GM12873 (cell line): ENCODE results near the gene ZNF575.
A peak's percentile ranks its signal among the peaks of the same experiment; 100 is the strongest.

Experiments used
- CTCF ChIP-seq: IDR thresholded peaks from 2 replicates; pipeline ENCODE4 v1.5.1; 2012; ENCODE audit warnings: low read depth, mild to moderate bottlenecking, moderate library complexity, low read length, control low read depth; ENCODE audit not compliant: insufficient read depth; ENCODE audit errors: missing control alignments

ZNF575 gene

DNA sequence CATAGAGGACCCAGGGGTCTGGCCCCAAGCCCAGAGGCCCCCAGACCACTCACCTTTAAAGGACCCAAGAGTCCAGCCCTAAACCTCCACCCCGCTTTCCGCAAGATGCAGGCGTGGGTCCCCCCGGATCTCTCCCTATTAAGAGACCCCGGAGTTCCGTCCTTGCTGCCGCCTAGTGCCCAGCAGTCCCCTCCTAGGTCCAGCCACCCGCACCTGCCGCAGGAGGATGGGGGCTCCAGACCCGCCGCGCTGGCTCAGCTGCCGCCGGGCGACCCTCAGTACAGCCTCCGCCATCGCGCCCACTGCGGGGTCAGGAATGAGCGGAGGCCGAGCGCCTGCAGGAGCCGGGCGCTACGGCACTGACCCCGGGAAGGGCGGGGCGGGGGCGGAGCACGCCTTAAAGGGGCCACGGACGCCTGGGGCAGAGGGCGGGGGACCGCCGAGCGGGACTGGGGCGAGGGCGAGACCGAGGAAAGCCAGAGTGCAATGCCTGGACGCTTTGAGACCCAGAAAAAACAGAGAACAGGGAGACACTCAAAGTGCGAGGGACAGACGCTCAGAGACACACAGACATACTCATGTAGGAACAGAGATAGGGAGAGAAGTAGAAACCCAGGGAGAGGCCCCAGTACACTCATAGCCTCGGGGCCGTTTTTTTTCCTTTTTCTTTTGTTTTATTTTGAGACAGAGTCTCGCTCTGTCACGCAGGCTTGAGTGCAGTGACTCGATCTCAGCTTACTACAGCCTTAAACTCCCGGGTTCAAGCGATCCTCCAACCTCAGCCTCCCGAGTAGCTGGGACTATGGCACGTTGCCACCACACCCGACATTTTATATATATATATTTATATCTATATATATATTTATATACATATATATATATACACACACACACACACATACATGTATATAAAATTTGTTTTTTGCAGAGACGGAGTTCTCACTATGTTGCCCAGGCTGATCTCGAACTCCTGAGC lies 5.8 kb upstream of the ZNF575 start, which contains the start of gene ETHE1:
TSS of gene ETHE1 (minus strand) at position 318 of the 976 bp plus-strand sequence. CDS start at position 294, 24 bp downstream.
- TF ChIP-seq CTCF, result no peak

GRCh38 chr19:43527860-43528622 lies 4.9 kb upstream of the ZNF575 start:
- no peak for TF ChIP-seq CTCF

GRCh38 chr19:43532571-43532961 lies 422 bp upstream of the ZNF575 start:
- TF ChIP-seq CTCF, result no peak

DNA sequence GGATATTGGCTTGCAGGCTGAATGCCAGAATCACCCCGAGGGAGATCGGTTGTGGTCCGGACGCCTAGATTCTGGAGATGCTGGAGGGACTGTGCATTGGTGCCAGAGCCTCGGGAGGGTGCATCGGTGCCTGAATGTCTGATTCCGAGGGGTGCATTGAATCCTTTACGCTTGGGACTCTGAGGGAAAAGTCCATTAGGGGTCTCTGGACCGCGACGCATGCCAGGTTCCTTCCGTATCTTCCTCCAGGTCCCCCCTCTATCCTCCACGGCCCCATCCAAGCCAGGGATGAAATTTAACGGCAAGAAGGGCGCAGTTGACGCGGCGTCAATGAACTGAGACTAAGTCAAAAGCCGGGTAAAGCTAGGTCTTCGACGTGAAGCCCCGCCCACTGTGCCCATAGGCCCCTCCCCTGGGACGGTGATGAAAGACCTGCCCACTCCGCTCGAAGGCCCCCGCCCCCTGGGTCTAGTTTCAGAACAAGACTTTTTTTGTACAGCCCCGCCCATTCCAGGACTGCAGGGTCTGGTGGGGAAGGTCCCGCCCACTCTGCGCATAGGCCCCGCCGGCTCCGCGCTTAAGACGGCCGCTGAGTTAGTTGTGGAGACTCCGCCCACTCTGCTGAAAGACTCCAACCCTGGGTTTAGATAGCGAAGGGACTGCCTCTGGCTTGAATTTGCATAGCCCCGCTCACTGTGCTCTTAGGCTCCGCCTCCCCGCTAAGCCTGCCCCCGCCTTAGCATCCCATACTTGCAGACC lies 737 bp downstream of the ZNF575 start:
- TF ChIP-seq CTCF, result no peak

DNA sequence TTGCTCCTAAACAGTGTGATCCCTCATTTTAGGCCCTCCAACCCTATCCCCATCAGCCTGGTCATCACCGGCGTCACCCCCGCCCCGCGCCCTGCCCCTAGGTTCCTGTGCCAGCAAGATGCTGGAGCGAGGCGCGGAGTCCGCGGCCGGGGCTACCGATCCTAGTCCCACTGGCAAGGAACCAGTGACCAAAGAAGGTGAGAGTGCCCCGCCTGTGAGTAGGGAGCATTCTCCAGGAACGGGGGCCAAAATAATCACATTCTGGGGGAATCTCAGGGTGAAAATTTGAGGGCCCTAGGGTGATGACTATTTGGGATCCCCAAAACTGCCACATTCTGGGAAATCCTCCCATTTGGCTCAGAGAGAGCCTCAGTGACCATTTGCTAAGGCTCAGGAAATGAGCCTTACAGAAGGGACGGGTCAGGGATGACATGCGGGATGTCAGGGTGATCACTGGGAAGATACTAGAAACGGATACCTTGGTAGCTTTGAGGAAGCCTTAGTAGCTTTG lies 1.4 kb downstream of the ZNF575 start:
- no peak for TF ChIP-seq CTCF

DNA sequence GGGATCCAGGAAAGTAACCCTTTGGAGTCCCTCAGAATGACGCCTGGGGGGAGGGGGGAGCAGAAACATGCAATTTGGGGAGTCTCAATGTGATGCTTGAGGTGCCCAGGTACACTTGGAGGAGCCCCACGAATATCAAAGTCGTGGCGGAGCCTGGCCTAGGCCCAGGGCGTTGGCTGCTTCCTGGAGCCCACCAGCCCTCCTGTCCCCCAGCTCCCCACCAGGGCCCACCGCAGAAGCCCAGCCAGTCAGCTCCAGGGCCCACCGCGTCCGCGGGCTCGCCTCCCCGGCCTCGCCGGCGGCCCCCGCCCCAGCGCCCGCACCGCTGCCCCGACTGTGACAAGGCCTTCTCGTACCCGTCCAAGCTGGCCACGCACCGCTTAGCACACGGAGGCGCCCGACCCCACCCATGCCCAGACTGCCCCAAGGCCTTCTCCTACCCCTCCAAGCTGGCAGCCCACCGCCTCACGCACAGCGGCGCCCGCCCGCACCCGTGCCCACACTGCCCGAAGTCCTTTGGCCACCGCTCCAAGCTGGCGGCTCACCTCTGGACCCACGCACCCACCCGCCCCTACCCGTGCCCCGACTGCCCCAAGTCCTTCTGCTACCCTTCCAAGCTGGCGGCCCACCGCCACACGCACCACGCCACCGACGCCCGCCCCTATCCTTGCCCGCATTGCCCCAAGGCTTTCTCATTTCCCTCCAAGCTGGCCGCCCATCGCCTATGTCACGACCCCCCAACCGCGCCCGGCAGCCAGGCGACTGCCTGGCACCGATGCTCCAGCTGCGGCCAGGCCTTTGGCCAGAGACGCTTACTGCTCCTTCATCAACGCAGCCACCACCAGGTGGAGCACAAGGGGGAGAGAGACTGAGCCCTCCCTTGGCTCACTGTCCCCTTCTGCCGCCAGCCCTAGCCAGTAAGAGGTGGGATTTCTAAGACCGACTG lies 2.1 kb downstream of the ZNF575 start:
- peak; percentile 53 for TF ChIP-seq CTCF
